Amniotic stem cell (primary cell): ENCODE measurements around the gene ATG10.
"Not testable (repeated sequence)": the region's sequence is repeated elsewhere in the genome, so short reads cannot be mapped to it uniquely, and the experiment has no call there.

Source experiments
- DNase-seq: peaks from one replicate; lab custom pipeline; 2025; lab: John Stamatoyannopoulos, UW

Gene ATG10

DNA sequence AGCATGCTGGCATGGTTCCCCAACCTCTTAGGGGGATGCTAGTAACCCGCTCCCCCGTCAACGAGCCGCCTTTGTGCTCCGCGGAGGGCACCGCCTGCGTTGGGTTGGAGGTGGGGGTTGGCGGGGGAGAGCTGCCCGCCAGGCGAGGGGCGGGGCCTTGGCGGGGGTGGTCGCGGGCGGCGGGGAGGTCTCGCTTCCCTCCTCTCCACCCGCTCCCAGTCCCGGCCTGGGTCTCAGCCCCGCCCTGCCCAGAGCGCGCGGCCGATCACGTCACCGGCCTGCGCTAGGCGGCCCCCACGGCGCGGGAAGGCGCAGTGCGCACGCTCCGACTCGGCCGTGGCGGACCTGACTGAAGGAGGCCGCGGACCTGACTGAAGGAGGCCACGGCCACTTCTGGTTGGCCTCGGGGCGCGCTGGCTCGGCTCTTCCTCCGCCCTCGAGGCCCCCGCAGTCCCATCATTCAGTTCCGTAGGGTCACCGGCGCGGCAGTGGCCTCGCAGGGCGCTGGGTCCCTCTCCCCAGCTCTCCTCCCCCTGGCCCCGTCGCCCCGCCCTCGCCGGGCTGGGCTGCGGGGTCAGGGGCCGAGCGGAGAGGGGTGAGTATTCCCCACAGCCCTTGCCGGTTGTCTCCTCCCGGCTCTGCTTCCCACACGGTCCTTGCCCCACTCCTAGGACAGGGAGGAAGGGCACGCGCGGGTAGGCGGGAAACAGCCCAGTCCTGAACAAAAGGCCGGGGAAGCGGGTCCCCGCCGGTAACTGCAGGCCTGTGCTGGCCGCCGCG, at the start of gene ATG10:
Gene ATG10, plus strand, starts transcription at position 312 of the 780 bp plus-strand sequence. CDS start 15,548 bp downstream, outside the sequence.
- peak; percentile 84 for DNase-seq

DNA sequence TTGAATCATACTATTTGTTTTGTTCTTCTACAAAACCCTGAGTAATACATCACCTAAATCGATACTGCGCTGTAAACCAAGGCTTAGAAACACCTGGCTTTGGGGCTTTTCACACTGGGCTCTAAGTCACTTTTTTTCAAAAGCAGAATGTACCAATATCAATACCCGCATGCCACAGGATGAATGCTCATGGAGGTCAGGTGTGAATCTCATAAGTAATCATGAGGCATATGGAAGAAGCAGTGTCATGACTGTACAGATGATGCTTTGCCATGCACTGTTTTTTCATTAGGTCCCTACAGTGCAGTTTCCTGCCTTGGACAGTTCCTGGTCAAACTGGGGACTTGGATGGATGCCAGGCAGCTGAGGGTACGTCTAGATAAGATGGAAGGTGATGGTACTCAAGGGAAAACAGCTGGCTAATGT, 49.0 kb upstream of the ATG10 start:
- no peak for DNase-seq

DNA sequence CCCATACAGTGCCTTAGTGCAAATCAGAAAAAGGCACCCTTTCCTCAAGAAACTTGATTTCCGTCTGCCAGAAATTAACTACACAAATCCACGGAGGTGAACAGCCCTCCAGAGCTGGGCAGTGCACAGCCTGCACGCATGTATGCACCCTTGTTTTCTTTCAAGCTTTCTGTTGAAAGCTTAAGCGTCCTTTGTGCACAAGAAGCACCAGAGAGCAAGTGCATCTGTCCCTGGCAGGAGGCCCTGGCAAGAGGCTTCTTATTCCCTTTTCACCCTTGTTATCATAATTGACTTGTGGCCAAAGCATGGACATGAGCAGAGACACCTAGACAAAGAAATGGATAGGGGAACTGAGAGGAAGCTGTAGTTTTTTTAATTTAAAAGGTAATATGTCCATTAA, 47.4 kb upstream of the ATG10 start:
- DNase-seq = no peak

DNA sequence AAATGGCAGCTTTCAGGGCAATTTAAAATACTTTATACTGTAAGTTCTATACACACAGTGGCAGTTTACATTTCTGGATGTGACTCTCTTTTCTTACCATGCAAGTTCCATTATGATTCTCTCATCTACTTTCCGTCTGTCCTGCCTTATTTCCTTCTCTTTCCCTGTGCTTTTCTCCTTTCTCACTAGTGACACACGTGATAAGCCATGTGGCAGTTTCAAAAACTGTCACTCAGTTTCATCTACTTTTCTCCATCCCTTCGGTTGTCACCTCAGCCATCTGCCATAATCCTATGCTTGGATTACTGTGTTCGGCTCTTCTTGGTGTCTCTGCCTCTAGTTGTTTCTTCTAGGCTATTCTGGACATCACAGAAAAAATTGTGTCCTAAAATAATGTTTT, 46.8 kb upstream of the ATG10 start:
- no peak for DNase-seq

DNA sequence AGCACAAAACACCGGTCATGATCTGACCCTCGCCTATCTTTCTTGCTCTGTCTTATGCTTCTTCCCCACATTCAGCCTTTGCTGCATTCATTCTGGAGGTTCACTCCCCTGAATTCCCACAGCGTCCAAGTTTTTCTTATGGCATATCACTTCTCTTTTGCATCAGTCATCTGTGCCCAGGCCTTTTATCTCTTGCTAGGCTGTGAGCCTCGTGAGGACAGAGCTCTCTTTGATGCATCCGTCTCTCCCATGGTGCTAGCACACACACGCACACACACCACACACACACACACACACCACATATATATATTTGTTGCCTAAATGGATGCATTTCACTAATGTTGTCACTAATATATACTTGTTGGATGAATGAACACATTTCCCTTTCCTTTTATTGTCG, 45.8 kb upstream of the ATG10 start:
- DNase-seq = no peak

DNA sequence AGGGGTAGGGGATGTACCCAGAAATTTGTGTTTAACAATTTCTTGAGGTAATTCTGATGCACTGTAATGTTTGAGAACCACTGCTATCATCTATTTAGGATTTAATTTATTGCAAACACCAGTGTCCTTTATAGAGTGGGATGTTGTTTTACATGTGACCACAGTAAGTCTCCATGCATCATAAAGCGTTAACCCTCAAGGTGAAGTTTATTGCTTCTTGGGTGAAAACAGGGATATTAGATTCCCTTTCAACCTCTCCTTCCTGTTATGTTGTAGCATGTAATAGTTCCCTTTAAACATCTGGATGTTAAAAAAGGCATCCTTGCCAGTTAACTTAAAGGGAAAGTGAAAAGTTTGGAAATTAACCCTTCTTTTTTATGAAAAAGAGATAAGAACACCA, 35.8 kb upstream of the ATG10 start:
- DNase-seq = no peak

DNA sequence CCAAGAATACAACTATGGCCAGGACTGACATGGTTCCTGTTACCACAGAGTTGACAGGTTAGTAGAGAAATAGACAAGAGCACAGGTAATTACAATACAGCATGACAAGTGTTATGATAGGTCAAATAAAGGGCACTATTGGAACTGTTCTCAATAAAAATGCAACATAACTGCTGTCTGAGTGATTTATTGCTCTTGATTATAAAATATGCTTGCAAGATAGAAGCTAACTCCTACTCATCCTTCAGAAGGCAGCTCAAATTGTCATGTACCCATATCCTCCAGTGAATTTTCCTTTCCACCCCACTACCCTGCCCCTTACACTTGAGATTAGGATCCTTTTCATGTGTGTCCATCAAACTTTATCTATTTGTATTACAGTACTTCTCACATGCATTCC, 35.1 kb upstream of the ATG10 start:
- DNase-seq = no peak

DNA sequence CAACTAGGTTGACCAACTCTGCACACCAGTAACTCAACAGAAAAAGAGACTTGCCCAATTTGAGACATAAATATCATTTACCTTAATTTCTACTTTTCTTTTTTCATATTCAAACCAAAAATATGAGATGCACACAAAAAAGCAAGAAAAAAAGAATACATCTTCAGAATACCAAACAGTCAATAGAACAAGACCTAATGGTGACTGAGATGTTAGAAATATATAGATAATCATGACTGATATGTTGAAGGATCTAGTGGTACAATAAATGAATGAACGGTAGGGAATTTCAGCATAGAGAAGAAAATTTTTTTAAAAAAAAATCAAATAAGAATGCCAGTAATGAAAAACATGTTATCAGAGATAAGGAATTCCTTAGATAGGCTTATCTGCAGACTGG, 29.1 kb upstream of the ATG10 start:
- DNase-seq = no peak

DNA sequence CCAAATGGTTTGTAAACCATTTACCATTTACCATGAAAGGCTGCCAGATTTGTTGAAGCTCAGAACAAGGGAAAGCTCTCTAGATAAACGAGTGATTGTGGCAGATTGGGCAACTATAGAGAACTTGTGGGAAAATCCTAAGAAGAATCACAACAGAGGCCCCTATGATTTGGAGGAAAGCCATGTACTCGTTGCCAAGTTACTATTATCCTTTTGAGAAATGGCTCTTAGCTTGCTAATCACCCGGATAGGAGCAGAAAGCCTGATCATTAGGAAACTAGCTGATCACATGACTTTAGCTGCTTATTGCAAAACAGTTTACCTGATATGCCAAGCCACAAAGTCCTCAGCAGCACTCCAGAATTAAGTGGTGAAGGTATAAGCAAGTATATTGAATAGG, 23.5 kb upstream of the ATG10 start:
- DNase-seq = no peak

DNA sequence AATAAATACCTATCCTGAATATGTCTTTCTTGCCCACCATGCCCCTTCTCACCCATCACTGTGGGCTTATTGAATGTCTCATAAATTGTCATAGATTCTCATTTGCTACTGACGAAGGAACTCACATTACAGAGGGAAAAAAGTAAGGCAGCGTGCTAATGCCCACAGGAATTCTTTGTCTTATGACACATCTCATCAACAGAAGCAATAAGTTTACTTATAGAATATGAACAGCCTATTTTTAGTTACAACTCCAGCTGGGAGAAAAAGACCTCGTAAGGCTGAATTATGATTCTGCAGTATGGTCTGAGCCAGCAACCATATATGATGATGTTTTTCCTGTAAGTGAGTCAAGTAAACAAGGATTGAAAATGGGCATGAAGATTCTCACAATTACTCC, 22.4 kb upstream of the ATG10 start:
- DNase-seq = no peak

DNA sequence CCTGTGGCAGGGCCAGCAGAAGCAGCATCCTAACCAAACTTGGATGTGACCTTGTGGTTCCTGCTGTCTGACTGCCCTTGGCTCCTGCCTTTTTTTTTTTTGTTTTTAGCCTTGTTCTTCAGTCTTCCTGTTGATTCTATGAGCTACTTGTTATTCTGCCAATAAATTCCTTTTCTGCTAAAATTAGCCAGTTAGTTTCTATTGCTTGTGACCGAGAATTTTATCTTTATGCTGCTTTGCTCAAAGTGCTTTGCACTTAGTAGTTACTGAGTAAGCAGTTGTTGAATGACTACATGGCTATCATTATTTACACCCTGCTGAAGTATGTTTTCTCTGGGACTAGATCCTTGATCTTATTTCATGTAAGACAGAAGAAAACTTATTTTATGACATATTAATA, 20.8 kb upstream of the ATG10 start:
- no peak for DNase-seq

DNA sequence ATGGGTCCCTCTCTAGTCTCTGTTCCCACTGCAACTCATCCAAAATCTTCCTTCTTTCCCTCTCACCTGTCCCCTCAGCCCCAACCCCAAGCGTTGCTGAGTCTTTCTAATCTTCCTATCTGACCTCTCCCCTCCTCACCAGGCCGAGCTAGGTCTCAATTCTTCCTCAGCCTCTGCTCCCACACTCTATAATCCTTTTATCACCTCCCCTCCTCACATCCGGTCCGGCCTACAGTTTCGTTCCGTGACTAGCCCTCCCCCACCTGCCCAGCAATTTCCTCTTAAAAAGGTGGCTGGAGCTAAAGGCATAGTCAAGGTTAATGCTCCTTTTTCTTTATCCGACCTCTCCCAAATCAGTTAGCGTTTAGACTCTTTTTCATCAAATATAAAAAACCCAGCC, 17.0 kb upstream of the ATG10 start:
- not testable (repeated sequence) for DNase-seq

DNA sequence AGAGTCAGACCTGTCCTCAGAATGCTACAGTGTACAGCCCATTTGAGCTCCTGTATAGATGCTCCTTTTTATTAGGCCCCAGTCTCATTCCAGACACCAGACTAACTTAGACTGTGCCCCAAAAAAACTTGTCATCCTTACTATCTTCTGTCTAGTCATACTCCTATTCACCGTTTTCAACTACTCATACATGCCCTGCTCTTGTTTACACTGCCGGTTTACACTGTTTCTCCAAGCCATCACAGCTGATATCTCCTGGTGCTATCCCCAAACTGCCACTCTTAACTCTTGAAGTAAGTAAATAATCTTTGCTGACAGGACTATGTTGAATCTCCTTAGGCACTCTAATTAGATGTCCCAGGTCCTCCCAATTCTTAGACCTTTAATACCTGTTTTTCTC, 13.7 kb upstream of the ATG10 start:
- DNase-seq = not testable (repeated sequence)

DNA sequence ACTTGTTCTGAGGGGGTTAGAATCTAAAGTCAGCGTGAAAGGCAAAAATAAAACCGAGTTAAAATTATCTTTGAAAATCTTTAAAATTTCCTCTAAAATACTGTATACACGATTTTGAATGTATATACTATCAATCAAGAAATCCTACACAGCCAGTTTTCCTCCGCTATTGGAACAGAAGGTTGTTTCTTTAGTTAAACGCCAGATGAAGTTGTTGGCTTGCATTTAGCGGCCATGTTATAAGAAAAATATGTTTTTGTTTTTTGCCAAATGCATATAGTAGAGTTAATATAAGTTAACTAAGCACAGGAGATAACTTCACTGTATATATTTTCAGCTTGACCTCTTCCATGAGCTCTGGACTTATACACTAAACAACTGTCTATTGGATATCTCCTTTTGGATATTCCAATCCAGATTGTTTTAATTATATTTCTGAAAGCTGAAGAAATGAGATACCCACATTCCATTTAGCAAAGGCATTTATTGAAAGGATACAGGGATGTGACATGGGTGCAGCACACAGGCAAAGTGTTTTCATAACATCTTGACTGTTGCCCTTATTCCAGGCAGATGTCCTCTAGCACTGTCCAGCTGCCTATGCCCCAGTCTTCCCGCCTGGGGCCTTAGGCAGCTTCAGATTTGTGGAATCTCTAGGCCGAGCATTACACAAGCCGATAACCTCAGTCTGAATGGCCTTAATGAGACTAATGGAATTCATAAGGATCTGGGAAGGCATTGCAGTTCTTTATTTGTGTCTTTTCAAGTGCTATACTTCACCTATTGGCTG, 10.0 kb upstream of the ATG10 start:
- DNase-seq = no peak

DNA sequence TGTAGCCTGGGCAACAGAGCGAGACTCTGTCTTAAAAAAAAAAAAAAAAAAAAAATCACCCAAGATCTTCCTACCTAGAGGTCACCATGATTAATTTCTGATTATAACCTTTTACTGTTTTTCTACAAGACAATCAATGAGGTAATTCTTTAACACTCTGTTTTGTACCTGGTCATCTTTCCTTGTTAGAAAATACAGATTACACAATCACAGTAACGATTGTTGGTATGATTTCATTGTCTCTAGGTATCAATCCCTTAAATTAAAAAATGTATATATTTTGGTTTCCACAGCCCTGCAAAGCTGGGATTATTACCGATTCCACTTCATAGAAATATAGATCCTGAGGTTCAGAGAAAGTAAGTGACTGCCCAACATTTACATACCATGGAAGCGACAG, 8.3 kb upstream of the ATG10 start:
- DNase-seq = no peak

DNA sequence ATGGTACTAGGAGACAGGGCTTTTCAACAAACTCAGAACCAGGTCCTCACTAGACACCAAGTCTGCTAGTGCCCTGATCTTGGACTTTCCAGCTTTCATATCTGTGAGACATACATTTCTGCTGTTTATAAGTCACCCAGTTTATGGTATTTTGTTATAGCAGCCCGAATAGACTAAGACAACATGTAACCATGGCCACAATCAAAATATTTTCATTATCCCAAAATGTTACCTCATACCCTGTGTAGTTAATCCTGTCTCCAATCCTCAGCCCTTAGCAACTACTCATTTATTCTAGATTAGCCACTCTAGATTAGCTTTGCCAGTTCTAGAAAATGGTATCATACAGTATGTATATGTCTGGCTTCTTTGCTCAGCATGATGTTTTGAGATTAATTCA, 6.3 kb upstream of the ATG10 start:
- no peak for DNase-seq

DNA sequence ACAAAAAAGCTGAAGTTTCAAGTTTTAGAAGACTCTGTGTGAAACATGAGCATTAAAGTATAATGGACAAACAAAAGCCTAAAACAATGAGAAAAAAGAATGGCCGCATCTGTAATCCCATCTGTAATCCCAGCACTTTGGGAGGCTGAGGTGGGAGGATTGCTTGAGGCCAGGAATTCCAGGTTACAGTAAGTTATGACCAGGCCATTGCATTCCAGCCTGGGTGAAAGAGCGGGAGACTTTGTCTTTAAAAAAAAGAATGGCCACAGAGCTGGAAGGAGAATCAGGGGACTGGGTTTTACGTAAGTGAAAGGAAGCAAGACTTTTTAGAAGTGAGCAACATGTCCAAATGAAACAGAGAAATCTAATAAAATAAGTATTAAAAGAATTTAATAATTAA, 2.6 kb upstream of the ATG10 start:
- no peak for DNase-seq

DNA sequence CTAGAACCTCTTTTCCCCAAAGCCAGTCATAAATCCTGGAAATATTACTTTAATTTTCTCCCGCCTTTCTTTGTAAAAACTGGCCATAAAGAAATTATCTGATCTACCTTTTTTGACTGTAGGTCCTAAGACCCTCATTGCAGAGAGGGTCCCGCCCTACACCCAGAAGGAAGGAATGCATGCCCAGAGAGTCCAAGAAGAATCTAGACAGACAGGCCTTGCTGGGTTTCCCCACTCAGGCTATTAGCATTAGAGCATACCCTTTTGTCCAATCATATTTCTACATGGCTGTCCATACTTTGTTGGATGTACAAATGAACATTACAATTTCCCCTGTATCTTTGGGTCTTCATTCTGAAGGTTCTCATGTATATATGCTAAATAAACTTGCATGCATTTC, 1.9 kb upstream of the ATG10 start:
- DNase-seq = no peak

DNA sequence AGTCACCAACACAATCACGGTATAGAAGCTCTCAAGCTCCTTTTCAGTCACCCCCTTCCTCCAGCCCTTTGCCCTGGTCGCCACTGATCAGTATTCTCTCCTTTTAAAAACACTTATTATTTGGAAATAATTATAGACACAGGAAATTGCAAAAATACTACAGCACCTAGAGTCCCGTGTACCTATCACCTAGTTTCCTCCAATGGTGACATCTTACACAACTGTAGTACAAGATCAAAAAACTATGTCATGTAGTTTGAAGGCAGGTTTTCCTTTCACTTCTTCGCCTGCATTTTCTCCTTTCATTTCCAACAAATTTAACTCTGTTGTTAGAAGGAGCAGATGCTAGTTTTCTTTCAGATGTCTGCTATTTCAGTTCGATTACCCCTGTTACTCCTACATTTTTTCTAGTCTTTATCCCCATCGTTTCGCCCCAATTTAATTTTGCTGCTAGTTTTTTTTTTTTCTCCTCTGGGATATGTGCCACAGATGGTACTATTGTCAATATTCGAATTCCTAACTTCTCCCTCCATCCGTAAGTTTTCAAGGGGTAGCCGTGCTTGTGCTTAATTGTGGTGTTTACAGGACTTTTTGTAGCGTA, 612 bp upstream of the ATG10 start:
- no peak for DNase-seq

DNA sequence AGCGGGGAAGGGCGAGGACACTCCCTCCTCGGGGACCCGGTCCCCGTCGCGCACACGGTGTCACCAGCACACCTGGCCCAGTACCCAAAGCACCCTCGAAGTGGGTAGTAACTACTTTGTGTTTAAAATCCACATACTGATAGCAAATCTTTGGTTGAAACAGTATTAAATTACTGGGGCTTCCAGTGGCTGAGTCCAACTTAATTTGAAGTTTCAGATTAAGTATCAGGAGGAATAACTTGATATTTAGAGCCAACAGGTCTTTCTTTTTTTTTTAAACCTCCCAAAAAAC, 615 bp downstream of the ATG10 start:
- DNase-seq = no peak

DNA sequence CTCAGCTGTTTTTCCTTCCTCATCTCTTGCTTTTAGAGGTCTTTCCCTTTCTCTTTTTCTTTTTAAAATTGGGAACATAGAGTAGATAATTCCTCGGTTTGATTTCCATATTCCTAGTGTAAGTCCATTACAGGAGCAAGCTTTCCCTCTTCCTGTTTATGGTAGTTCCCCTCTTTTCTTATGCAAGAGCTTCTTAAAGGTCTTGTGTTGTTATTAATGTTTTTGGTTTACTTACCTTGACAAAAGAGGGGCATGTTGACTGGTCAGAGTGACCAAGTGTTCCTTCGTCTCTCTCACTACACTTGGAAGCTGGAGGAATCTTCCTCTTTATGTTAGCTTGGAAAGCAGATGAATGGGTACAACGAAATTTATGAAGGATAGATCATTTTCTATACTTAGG, 8.3 kb downstream of the ATG10 start:
- no peak for DNase-seq

DNA sequence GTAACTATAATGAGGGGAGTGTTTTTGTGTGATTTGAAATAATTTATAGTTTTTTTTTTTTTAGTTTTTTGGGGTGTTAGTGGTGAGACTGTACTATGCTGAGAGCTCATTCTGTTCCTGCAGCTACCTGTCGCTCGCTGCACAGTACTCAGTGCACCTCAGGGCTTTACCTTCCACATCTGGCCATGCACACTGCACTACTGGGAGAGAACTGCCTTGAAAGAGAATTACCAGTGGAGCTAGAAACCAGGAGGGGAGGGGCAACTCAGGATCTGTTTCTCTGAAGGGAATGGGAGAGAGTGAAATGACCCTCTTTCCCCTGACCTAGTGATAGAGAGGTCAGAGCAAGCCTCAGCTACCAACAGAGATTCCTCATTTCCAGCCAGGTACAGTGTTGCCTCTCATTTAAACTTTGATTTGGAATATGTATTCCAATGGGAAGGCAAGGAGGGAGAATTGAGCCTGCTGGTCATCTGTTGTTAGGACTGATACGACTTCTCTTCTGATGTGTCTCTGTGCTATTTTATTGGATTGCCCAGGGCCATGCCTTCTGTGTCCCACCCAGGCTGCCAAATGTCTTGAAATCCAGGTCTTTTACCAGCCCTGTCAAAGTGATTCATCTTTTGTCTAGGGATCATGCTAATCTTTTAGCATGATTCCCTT, 8.9 kb downstream of the ATG10 start:
- no peak for DNase-seq

DNA sequence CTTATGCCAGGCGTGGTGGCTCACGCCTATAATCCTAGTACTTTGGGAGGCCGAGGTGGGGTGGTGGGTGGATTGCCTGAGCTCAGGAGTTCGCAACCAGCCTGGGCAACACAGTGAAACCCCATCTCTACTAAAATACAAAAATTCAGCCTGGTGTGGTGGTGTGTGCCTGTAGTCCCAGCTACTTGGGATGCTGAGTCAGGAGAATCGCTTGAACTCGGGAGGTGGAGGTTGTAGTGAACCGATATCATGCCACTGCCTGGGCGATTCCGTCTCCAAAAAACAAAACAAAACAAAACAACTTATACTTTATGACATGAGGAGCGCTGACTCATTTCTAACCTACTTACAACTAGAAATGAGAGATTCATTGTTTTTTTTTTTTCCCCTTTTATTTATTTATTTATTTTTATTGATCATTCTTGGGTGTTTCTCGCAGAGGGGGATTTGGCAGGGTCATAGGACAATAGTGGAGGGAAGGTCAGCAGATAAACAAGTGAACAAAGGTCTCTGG, 10.4 kb downstream of the ATG10 start:
- DNase-seq = not testable (repeated sequence)
